HUES6 (cell line): ENCODE results near the gene TIGIT.
"Not testable (repeated sequence)": the region's sequence is repeated elsewhere in the genome, so short reads cannot be mapped to it uniquely, and the experiment has no call there.

Source experiments
- H3K27ac ChIP-seq: 2 replicates; pipeline ENCODE4 v1.7.0; 2013; ENCODE audit warnings: low read depth, mild to moderate bottlenecking, low read length, inconsistent platforms
- H3K27me3 ChIP-seq: 2 replicates; pipeline ENCODE4 v1.6.1; 2013; ENCODE audit warnings: low read length; ENCODE audit not compliant: control insufficient read depth, insufficient read depth
- H3K36me3 ChIP-seq: 2 replicates; pipeline ENCODE4 v1.6.1; 2013; ENCODE audit warnings: low read length; ENCODE audit not compliant: control insufficient read depth, insufficient read depth
- H3K4me1 ChIP-seq: 2 replicates; pipeline ENCODE4 v1.6.1; 2013; ENCODE audit warnings: low read length; ENCODE audit not compliant: control insufficient read depth, insufficient read depth
- H3K4me3 ChIP-seq: 2 replicates; pipeline ENCODE4 v1.5.1; 2013; ENCODE audit warnings: low read depth, low read length
- H3K9ac ChIP-seq: one replicate; pipeline ENCODE4 v1.6.1; 2013; ENCODE audit warnings: mild to moderate bottlenecking, low read length
- H3K9me3 ChIP-seq: 2 replicates; pipeline ENCODE4 v1.6.1; 2013; ENCODE audit warnings: low read depth, low read length; ENCODE audit not compliant: control insufficient read depth, insufficient read depth

The TIGIT gene

DNA sequence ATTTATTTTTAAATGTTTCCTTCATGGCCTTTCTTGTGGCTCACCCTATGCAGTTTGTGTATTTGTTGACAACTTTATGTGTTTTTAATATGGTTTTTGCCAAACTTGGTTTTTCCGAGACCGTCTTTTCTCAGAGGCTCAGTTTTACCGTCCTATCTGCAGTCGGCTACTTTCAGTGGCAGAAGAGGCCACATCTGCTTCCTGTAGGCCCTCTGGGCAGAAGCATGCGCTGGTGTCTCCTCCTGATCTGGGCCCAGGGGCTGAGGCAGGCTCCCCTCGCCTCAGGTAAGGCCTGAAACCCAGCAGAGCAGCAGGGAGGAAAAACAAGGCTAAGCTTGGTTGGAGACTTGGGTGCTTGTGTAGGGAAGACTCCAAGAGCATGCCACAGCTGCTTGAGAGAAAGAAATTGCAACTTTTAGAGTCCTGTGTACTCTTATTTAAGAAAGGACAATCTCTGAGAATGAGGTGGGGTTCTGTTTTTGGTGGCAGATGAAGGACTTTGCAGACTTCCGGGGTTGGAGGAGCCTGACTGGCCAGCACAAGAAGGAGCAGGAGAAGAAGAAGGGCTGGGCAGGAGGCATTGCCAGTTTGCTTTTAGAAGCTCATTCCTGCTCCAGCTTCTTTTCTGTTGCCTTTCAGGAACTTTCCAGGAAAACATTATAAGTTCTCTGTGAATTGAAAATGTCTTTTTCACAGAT is at the start of gene TIGIT:
TIGIT (plus strand) TSS at position 191 of the 698 bp plus-strand sequence; CDS start at position 225, 34 bp downstream.
- Histone ChIP-seq H3K27ac (no peak within 1 kb of the TSS), H3K4me1 (peaks cover 13% of the 10 kb centered on the region), H3K9me3 (no peaks in the 10 kb centered on the region), H3K27me3 (no peaks in the 10 kb centered on the region), H3K36me3 (no peaks in the 10 kb centered on the region), H3K4me3 (no peak within 1 kb of the TSS), H3K9ac (no peak within 1 kb of the TSS)

DNA sequence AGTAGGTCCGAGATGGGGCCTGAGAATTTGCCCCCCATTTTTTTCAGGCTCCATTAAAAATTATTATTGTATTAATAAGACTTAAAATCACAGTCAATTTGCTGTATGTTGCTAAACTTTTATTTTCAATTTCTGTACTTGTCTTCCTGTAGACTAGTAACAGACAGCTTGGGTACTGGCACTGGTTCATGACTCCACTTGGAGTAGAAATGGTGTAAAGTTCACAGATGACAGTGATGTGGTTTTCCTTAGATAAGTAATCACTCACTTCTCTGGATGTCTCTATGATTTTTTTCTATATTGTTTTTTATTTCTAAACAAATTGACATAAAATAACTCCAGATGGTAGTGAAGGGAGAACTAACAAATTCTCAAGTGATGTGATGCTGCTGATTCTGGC is 40.9 kb upstream of the TIGIT start:
- Histone ChIP-seq H3K9ac (no peak overlapping the region), H3K36me3 (no peaks in the 10 kb centered on the region), H3K4me3 (no peak overlapping the region), H3K4me1 (no peaks in the 10 kb centered on the region), H3K27ac (no peak overlapping the region), H3K9me3 (0 out of 2 replicates have a peak, but pooled peaks cover 3% of the 10 kb centered on the region), H3K27me3 (no peaks in the 10 kb centered on the region)

DNA sequence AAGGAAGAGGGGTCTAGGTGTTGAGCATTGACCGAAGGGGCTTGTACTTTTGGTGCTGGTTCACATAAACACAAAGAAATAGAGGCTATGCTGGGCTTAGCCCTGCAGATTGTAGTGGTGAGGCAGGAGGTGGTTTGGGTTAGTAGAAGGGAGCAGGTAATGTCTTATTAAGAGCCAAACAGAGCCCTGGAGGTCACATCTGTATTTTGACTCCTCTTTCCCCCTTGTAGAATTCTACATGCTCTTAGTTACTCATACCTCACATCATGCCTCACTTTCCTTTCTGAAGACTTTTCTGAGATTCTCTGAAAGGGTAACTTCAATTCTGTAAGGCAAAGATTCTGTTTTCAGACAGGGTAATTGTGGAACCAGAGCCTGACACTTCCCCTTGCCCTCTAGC is 40.3 kb upstream of the TIGIT start:
- no peaks in the 10 kb centered on the region for H3K4me1 ChIP-seq
- 0 out of 2 replicates have a peak, but pooled peaks cover 3% of the 10 kb centered on the region for H3K9me3 ChIP-seq
- H3K36me3 ChIP-seq: no peaks in the 10 kb centered on the region
- H3K9ac ChIP-seq: no peak overlapping the region
- no peak overlapping the region for H3K27ac ChIP-seq
- no peaks in the 10 kb centered on the region for H3K27me3 ChIP-seq
- H3K4me3 ChIP-seq: no peak overlapping the region

DNA sequence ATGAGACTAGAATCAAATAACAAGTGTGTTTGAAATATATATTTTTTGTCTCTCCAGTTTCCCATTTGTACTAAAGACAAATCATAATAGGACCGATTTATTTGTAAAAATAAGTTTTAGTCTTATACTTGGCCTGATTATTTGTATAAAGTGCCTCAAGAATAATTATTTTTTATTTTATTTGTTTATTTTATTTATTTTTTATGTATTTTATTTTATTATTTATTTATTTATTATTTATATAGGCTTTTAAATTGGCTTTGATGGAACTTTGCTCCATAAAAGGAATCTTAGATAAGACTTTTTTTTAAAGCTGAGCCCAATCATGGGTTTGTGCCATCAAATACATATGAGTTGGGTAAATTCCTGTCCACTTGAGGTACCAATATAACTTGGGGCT is 34.3 kb upstream of the TIGIT start:
- H3K27ac ChIP-seq: no peak overlapping the region
- H3K36me3 ChIP-seq: no peaks in the 10 kb centered on the region
- H3K9ac ChIP-seq: no peak overlapping the region
- no peaks in the 10 kb centered on the region for H3K27me3 ChIP-seq
- H3K4me3 ChIP-seq: no peak overlapping the region
- peaks cover 17% of the 10 kb centered on the region for H3K9me3 ChIP-seq
- H3K4me1 ChIP-seq: no peaks in the 10 kb centered on the region

DNA sequence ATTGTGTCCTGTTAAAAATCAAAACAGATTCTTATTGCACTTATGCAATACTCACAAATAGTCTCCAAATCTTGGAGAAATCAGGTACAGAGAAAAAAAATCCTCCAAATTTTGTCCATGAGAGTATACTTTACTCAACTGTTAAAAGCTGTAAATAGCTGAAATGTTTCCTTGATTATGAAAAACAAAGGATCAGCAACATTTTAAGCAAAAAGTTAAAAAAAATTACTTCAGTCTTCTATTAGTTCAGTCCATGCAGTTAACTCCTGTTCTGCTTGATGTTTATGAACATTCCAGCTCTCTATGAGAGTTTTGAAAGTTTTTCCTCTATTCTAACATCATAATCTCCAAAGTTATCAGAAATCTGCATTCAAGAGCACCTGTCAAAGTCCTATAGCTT is 33.7 kb upstream of the TIGIT start:
- H3K9ac ChIP-seq: no peak overlapping the region
- H3K36me3 ChIP-seq: no peaks in the 10 kb centered on the region
- H3K9me3 ChIP-seq: peaks cover 17% of the 10 kb centered on the region
- H3K27me3 ChIP-seq: no peaks in the 10 kb centered on the region
- no peak overlapping the region for H3K4me3 ChIP-seq
- H3K4me1 ChIP-seq: no peaks in the 10 kb centered on the region
- no peak overlapping the region for H3K27ac ChIP-seq

DNA sequence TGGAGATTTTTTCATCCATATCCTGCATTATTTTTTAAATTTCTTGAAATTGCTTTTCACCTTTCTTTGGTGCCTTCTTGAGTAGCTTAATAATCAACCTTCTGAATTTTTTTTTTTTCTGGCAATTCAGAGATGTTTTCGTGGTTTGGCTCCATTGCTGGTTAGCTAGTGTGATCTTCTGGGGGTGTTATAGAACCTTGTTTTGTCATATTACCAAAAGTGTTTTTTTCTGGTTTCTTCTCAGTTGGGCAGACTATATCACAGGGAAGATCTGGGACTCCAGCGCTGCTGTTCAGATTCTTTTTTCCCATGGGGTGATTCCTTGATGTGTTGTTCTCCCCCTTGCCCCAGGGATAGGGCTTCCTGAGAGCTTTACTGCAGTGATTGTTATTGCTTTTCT is 23.8 kb upstream of the TIGIT start:
- Histone ChIP-seq H3K27ac (no peak overlapping the region), H3K4me1 (no peaks in the 10 kb centered on the region), H3K9me3 (peaks cover 20% of the 10 kb centered on the region), H3K36me3 (no peaks in the 10 kb centered on the region), H3K9ac (no peak overlapping the region), H3K27me3 (no peaks in the 10 kb centered on the region), H3K4me3 (no peak overlapping the region)

DNA sequence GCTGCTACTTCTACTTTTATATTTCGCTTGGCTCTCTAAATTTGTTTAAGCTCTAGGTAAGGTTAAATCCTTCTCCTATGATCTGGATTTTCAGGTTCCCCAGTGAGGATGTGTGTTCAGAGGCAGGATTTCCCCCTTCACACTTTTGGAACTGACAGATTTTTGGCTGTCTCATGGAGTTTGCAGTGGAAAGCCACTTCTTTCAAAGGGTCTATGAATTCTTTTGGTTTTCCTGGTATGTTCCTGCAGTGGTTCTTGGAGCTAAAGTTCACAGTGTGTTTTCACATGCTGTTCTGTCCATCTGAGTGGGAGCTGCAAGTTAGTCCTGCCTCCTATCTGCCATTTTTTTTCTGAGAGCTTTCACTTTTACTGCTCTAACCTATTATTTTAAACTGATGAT is 21.6 kb upstream of the TIGIT start:
- Histone ChIP-seq H3K27ac (no peak overlapping the region), H3K9ac (no peak overlapping the region), H3K9me3 (peaks cover 28% of the 10 kb centered on the region), H3K4me3 (no peak overlapping the region), H3K4me1 (no peaks in the 10 kb centered on the region), H3K27me3 (no peaks in the 10 kb centered on the region), H3K36me3 (no peaks in the 10 kb centered on the region)

DNA sequence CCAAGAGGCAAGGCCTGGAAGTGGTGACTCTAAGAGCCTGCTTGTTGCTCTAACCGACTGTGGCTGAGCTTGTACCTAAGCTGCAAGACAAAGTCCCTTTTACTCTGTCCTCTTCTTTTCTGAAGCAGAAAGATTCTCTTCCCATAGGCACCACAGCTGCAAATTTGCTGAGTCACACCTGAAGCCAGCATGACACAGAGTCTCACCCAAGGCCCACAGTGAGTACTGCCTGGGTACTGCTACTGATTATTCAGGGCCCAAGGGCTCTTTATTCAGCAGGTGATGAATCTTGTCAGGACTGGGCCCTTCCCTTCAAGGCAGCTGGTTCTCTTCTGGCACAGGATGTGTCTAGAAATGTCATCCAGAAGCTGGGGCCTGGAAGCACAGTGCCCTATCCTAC is 18.9 kb upstream of the TIGIT start:
- H3K36me3 ChIP-seq: no peaks in the 10 kb centered on the region
- H3K4me1 ChIP-seq: no peaks in the 10 kb centered on the region

DNA sequence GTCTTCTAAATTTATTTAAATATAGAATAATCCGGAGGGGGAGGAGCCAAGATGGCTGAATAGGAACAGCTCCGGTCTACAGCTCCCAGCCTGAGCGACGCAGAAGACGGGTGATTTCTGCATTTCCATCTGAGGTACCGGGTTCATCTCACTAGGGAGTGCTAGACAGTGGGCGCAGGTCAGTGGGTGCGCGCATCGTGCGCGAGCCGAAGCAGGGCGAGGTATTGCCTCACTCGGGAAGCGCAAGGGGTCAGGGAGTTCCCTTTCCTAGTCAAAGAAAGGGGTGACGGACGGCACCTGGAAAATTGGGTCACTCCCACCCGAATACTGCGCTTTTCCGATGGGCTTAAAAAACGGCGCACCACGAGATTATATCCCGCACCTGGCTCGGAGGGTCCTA is 17.0 kb upstream of the TIGIT start:
- not testable (repeated sequence) for H3K4me3 ChIP-seq, H3K27me3 ChIP-seq

More for the DNA sequence above, 18.9 kb upstream of the TIGIT start:
- Histone ChIP-seq H3K27me3 (no peaks in the 10 kb centered on the region), H3K9me3 (peaks cover 28% of the 10 kb centered on the region), H3K9ac (no peak overlapping the region), H3K4me3 (no peak overlapping the region), H3K27ac (no peak overlapping the region)

DNA sequence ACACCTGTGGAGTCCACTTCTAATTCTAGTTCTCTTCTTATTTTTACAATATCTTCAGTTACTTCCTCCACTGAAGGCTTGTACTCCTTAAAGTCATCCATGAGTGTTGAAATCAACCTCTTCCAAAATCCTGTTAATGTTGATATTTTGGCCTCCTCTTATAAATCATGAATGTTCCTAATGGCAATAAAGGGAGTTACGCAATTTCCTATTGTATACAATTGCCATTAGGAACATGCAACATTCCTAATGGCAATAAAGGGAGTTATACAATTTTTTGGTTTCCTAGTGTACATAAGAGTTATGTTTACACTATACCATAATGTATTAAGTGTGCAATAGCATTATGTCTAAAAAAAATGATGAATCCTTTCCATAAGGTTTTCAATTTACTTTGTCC is 9.2 kb upstream of the TIGIT start:
- Histone ChIP-seq H3K27me3 (no peaks in the 10 kb centered on the region), H3K4me3 (no peak overlapping the region), H3K27ac (no peak overlapping the region), H3K36me3 (no peaks in the 10 kb centered on the region), H3K4me1 (no peaks in the 10 kb centered on the region), H3K9ac (no peak overlapping the region), H3K9me3 (0 out of 2 replicates have a peak, but pooled peaks cover 4% of the 10 kb centered on the region)

More for the DNA sequence above, 17.0 kb upstream of the TIGIT start:
- H3K27ac ChIP-seq, H3K9ac ChIP-seq, H3K4me1 ChIP-seq, H3K36me3 ChIP-seq: not testable (repeated sequence)
- H3K9me3 ChIP-seq: peaks cover 19% of the 10 kb centered on the region

DNA sequence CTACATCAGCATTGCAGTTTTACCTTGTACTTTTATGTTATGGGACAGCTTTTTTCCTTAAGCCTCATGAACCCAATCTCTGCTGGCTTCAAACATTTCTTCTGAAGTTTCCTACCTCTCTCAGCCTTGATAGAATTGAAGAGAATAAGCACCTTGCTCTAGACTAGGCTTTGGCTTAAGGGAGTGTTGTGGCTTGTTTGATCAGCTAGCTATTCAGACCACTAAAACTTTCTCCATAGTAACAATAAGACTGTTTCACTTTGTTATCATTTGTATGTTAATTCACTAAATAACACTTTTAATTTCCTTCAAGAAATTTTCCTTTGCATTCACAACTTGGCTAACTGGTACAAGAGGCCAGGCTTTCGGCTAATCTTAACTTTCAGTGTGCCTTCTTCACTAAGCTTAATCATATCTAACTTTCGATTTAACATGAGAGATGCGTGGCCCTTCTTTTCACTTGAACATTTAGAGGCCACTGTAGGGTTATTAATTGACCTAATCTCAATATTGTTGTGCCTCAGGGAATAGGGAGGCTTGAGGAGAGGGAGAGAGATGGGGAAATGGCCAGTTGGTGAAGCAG is 8.1 kb upstream of the TIGIT start:
- Histone ChIP-seq H3K4me3 (no peak overlapping the region), H3K9me3 (0 out of 2 replicates have a peak, but pooled peaks cover 4% of the 10 kb centered on the region), H3K27ac (no peak overlapping the region), H3K36me3 (no peaks in the 10 kb centered on the region), H3K4me1 (peaks cover 3% of the 10 kb centered on the region; the same call in 1 of the 2 replicates), H3K9ac (no peak overlapping the region), H3K27me3 (no peaks in the 10 kb centered on the region)
